WTC11 (cell line): Measurements from ENCODE around the gene MIB2.

Experiments
- CREB1 ChIP-seq: sonication (generic); formaldehyde crosslinking; IDR thresholded peaks from 2 replicates; pipeline ENCODE4 v1.8.0; 2023; ENCODE audit warnings: mild to moderate bottlenecking, missing genetic modification reagents
- CTCF ChIP-seq: fragments of 200-600 bp; IDR thresholded peaks from 2 replicates; pipeline ENCODE4 v1.8.0; 2022; ENCODE audit warnings: antibody characterized with exemption
- NFE2L1 ChIP-seq: sonication (generic); formaldehyde crosslinking; IDR thresholded peaks from 2 replicates; pipeline ENCODE4 v1.8.1; 2023; ENCODE audit warnings: missing genetic modification reagents
- PREB ChIP-seq: sonication (generic); formaldehyde crosslinking; IDR thresholded peaks from 2 replicates; pipeline ENCODE4 v1.8.1; 2022; ENCODE audit warnings: mild to moderate bottlenecking, missing genetic modification reagents, moderate library complexity, borderline replicate concordance
- RELA ChIP-seq: sonication (generic); formaldehyde crosslinking; IDR thresholded peaks from 2 replicates; pipeline ENCODE4 v1.8.1; 2022; ENCODE audit warnings: missing genetic modification reagents, mild to moderate bottlenecking, borderline replicate concordance
- ZNF416 ChIP-seq: fragments of 250-450 bp; sonication (Bioruptor Pico); IDR thresholded peaks from 2 replicates; pipeline ENCODE4 v1.9.0; 2021; ENCODE audit warnings: mild to moderate bottlenecking, inconsistent platforms
- TF ChIP-seq, protein P1 (sequence below): sonication (generic); formaldehyde crosslinking; IDR thresholded peaks from 2 replicates; pipeline ENCODE4 v1.8.0; 2022; ENCODE audit warnings: mild to moderate bottlenecking, missing genetic modification reagents
- TF ChIP-seq, protein P2 (sequence below): sonication (generic); formaldehyde crosslinking; conservative IDR thresholded peaks from 2 replicates; pipeline ENCODE4 v1.8.1; 2023; ENCODE audit warnings: mild to moderate bottlenecking, low read depth, missing genetic modification reagents, moderate library complexity
- TF ChIP-seq, protein P3 (sequence below): sonication (generic); formaldehyde crosslinking; conservative IDR thresholded peaks from 2 replicates; pipeline ENCODE4 v1.8.1; 2022; ENCODE audit warnings: mild to moderate bottlenecking, missing genetic modification reagents

GRCh38 chr1:1618396-1619068 is 3.2 kb downstream of the MIB2 start:
- TF ChIP-seq CTCF = no peak
- TF ChIP-seq RELA (CRISPR knock-in tag) = no peak
- no peak for TF ChIP-seq NFE2L1
- TF ChIP-seq, protein P1, sequence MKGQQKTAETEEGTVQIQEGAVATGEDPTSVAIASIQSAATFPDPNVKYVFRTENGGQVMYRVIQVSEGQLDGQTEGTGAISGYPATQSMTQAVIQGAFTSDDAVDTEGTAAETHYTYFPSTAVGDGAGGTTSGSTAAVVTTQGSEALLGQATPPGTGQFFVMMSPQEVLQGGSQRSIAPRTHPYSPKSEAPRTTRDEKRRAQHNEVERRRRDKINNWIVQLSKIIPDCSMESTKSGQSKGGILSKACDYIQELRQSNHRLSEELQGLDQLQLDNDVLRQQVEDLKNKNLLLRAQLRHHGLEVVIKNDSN (CRISPR knock-in tag) = no peak
- TF ChIP-seq PREB (CRISPR knock-in tag) = no peak
- TF ChIP-seq, protein P2, sequence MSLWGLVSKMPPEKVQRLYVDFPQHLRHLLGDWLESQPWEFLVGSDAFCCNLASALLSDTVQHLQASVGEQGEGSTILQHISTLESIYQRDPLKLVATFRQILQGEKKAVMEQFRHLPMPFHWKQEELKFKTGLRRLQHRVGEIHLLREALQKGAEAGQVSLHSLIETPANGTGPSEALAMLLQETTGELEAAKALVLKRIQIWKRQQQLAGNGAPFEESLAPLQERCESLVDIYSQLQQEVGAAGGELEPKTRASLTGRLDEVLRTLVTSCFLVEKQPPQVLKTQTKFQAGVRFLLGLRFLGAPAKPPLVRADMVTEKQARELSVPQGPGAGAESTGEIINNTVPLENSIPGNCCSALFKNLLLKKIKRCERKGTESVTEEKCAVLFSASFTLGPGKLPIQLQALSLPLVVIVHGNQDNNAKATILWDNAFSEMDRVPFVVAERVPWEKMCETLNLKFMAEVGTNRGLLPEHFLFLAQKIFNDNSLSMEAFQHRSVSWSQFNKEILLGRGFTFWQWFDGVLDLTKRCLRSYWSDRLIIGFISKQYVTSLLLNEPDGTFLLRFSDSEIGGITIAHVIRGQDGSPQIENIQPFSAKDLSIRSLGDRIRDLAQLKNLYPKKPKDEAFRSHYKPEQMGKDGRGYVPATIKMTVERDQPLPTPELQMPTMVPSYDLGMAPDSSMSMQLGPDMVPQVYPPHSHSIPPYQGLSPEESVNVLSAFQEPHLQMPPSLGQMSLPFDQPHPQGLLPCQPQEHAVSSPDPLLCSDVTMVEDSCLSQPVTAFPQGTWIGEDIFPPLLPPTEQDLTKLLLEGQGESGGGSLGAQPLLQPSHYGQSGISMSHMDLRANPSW (CRISPR knock-in tag) = no peak
- TF ChIP-seq ZNF416 (CRISPR knock-in tag) = no peak
- TF ChIP-seq, protein P3, sequence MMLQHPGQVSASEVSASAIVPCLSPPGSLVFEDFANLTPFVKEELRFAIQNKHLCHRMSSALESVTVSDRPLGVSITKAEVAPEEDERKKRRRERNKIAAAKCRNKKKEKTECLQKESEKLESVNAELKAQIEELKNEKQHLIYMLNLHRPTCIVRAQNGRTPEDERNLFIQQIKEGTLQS (CRISPR knock-in tag) = no peak
- TF ChIP-seq CREB1 (CRISPR knock-in tag) = no peak
